ENCODE measurements around the gene GTSE1.
"Not testable (repeated sequence)": the region's sequence is repeated elsewhere in the genome, so short reads cannot be mapped to it uniquely, and the experiment has no call there.

The GTSE1 gene, protein sequence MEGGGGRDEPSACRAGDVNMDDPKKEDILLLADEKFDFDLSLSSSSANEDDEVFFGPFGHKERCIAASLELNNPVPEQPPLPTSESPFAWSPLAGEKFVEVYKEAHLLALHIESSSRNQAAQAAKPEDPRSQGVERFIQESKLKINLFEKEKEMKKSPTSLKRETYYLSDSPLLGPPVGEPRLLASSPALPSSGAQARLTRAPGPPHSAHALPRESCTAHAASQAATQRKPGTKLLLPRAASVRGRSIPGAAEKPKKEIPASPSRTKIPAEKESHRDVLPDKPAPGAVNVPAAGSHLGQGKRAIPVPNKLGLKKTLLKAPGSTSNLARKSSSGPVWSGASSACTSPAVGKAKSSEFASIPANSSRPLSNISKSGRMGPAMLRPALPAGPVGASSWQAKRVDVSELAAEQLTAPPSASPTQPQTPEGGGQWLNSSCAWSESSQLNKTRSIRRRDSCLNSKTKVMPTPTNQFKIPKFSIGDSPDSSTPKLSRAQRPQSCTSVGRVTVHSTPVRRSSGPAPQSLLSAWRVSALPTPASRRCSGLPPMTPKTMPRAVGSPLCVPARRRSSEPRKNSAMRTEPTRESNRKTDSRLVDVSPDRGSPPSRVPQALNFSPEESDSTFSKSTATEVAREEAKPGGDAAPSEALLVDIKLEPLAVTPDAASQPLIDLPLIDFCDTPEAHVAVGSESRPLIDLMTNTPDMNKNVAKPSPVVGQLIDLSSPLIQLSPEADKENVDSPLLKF

DNA sequence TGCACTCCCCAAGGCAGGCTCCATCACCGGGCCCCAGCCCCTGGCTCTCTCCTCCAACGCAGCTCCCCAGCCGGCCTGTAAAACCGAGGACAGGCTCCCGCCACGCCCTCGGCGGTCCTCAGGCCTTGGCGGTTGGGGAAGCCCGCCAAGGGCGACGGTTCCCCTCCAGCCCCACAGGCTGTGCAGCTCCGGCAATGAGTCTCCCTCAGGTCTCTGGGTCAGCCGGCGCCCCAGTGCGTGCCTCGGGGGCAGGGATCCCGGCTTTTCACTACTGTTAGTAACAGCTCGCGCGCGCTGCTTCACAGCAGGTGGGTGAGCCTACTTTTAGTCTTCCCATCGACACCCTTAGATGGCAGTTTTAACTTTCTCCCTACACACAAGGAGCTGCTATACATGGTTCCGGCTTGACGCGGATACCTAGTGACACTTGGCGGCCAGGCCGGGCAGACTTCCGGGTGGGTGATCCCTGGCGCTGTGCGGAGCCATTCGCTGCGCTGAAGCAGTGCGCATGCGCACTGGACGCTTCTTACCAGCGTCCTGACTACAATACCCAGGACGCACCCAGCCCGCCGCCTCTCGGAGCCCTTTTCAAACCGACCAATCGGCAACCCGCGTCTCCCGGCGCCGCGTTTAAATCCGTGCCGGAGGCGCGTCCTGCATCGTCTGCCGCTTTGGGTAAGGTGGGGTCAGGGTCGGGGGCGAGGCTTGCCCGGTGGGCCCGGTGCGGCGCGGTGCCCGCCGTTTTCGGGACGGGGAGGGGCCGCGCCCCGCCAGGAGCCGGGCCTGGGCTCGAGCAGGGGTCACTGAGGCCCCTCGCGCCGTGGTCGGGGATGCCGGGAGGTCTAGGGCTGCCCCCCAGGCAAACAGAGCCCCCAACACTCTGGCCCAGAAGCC lies at the start of gene GTSE1:
GTSE1 (plus strand) TSS at position 614 of the 894 bp plus-strand sequence. CDS start 531 bp downstream, outside the sequence.
- peak; percentile 93 to 95 for DNase-seq

DNA sequence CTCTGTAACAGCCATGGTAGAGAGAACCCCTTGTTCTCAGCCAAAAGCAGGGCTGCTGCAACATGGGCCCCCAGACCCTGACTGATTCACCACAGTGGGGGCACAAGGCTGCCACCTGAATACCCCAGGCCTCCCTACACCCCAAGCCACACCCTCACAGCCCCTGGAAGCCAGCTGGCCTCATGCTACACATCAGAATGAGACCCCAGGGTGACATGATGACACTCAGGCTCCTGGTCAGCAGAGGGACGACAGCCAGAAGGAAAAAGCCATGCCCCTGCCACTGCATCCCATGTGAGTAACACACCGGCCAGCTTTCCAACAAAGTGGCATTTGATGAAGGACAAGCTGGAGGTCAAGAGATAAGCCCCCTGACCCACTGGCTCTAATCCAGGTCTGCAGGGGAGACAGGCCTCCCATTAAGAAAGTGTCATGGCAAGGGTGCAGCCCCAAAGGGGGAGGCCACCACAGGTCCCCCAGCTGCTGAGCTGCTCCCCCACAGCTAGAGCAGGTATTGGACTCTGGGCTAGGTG lies 49.2 kb upstream of the GTSE1 start:
- no peak for DNase-seq

DNA sequence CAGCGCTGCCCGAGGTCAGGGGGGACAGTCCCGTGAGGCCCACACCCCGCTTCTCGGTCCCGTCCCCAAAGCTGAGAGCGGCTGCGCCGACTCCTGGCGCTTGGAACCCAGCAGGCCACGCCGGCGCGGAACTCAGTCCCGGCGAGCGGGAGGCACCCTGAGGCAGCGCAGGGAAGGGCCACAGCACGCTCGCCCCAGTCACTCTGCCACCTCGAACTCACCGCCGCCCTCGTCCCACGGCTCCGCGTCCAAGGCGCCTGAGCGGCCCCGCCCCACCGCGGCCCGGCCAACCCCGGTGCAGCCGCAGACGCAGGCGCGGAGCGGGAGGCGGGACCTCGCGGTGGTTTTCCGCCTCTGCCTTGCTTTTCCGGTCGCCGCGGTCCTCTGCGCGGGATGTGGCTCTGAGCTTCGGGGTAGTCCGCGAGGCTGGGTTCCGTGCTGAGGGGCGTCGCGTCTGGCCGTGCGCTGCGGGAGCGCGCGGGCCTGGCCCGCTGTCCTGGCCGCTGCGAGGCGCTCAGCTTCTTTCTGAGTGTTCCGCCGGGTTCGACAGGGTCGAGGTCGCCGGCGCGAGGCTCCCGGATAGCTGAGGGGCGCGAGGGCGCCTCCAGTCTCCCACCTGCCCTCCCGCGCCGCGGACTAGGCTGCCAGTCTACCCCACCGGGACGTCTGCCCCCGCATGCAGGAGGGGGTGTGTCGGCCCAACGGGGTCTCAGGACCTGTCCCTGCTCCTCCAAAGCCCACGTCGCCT lies 46.5 kb upstream of the GTSE1 start, which contains the start of gene CDPF1:
CDPF1 (minus strand) TSS at position 259 of the 748 bp plus-strand sequence. CDS start 2,009 bp downstream, outside the sequence.
- DNase-seq, result peak; percentile 85 to 90

DNA sequence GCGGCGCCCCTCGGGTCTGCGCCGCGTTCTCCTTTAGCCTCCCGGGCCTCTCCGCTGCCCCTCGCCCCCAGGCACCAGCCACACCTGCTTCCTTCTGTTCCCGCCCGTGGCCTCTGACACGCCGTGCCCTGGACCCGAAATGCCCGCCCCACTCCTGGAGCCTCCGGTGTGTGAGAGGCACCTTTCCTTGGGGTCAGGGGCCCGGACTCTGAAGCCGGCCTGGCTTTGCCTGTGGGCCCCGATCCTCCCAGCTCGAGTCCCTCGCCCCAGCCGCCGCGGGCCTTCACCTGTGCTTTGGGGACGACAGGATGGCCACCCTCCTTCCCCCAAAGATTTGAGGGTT lies 45.9 kb upstream of the GTSE1 start:
- DNase-seq, result no peak

DNA sequence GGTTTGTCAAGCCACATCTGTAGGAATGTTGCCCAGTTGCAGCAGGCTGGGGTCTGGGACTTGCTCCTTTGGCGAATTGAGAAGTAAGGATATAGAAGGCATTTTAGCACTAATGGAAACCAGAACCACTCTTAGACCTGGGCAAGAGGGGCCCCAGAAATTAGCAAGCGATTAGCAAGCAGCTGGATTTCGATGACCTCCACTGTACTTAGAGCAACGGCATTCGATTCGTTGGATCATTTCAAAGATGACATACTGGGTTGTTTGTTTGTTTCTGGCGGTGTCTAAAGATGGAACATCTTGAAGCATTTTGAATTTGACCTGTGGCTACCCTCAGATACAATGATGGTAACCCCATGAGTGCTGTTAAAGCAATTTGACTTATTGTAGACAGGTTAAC lies 45.4 kb upstream of the GTSE1 start:
- no peak for DNase-seq

DNA sequence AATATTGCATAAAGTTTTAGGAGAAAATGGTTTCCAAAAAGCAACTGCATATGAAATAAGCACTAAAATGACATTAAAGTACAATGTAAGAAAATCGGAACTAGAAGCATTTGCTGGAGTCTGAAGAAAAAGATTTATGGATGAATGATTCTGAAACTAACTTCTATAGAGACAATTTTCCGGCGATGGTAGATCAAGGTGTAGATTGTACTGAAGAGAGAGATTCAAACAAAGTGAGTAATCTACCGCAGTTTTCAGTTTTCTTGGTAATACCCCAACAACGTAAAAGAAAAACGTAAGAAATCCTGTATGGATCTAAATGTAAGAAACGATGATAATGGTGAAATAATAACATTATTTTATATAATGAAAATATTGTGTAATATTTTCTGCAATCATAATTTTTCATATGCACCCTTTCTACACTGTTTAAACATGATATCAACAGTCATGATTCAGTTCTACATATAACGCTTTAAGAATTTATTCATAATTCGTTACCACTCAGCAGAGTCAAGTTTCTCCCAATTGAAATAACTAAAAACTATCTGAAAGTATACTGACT lies 44.8 kb upstream of the GTSE1 start:
- DNase-seq, result no peak

DNA sequence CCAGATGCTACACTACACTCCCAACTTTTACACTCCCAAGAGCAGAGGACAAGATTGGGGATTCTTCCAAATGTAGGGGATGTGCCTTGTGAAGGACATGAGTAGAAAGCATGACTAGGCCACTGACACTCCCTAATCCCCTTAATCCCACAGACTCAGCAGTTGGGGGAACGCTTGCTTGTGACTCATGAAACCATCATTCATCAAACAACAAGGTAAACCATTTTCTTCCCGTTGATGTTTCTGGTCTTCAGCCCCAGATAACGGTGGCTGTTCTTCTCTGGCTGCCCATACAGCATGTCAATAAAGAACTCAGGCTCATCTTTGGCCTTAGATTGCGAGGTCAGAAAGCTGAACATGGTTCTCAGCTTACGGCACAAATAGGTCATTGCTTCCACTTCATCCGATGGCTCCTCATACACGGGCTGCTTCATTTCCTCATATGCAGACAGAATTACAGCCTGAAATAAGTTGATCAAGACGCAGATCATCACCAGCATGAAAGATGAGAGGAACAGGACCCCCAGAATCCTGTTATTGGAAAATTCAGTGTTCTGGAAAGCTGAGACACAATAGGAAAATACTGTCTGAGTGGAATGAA lies 40.2 kb upstream of the GTSE1 start:
- no peak for DNase-seq

DNA sequence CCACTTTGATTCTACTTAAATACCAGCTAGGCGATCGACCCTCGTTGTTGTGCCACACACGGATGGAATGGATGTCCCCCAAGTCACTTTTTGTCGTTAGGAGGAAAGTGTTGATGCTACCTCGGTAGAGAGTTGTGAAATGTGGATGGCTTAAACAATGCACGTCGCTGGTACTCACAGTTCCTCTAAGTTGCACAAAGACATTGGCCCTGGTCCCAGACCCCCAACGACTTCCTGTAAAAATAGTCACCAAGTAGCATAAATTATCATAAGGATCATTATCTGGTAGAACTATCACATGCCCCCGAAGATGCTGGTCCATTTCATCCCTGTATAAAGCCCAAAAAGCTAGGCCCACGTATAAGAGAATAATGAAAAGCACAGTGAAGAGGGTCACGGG lies 37.3 kb upstream of the GTSE1 start:
- no peak for DNase-seq

DNA sequence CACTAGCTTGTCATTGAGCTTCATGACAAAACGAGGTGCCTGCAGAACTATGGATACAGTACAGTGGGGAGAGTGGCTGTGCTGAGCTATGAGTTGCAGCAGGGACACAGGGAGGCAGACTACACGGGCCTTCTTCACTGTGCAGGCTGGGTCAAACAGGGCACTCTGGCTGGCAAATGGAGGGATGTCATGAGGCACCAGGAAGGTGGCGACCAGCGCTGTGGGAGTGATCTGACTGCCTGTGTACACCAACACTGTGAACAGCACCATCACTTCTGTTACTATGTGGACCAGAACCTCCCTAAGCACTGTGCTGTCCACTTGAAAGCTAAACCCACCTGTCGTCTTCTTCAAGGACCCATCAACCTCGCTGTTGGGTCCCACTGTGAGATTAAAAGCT lies 36.6 kb upstream of the GTSE1 start:
- DNase-seq, result no peak

DNA sequence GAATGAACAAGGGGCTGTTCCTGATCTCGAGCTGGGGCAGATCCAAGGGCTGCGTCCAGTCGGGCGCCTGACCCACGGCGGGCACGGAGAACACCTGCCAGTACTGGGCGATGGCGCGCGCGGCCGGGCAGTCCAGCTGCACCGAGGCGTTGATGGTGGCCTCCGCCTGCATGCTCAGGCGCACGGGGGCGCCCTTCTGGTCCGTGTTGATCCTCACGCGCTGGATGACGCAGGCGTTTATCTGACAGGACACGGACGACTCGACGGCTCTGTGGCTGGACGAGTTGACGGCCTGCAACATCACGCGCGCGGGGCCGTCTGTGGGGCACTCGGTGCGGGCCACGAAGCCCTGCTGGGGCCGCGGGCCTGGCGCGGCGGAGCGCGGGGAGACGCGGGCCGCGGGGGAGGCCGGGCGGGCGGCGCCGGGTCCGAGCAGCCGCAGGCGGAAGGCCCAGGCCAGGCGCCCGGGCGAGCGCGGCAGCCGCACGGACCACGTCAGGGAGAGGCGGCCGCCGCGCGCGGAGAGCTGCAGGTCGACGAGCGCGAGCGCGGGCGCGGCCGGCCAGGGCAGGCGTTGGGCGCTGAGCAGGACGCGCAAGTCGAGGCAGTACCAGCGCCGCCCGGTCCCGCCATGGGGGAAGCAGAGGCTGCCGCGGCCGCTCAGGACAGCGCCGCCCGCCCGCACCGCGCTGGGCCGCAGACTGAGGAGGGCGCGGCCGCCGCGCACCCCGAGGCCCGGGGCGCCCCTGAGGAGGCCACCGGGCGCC lies 34.0 kb upstream of the GTSE1 start:
- peak in 1 of 2 donors; percentile 17 for DNase-seq

DNA sequence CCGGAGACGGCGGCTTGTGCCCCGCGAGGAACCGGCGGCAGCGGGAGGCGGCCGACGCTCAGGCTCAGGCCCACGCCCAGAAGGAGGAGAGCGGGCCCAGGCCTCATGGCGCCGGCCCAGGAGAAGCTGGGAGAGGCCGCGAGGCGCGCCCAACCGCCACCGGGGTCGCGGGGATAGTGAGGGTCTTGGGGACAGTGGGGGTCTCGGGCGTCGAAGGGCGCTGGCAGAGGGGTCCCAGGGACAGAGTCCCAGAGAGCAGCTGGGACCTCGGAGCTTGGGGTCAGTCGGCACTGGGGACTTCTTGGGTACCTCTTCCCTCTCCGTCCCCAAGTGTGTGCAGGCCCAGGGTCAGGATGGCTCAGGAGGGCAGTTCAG lies 33.5 kb upstream of the GTSE1 start, which contains the start of gene PKDREJ:
PKDREJ (minus strand) TSS at position 128 of the 375 bp plus-strand sequence; CDS start at position 107, 21 bp downstream.
- DNase-seq, result no peak

DNA sequence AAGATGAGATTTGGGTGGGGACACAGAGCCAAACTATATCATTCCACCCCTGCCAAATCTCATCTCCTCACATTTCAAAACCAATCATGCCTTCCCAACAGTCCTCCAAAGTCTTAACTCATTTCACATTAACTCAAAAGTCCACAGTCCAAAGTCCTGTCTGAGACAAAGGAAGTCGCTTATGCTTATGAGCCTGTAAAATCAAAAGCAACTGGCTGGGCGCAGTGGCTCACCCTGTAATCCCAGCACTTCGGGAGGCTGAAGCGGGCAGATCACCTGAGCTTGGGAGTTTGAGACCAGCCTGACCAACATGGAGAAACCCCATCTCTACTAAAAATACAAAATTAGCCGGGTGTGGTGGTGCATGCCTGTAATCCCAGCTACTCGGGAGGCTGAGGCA lies 32.1 kb upstream of the GTSE1 start:
- not testable (repeated sequence) for DNase-seq

DNA sequence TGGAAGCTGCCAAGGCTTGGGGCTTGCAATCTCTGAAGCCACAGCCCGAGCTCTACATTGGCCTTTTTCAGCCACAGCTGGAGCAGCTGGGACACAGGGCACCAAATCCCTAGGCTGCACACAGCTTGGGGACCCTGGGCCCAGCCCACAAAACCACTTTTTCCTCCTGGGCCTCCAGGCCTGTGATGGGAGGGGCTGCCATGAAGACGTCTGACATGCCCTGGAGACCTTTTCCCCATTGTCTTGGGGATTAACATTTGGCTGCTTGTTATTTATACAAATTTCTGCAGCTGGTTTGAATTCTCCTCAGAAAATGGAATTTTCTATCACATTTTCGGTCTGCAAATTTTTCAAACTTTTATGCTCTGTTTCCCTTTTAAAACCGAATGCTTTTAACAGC lies 31.0 kb upstream of the GTSE1 start:
- not testable (repeated sequence) for DNase-seq

DNA sequence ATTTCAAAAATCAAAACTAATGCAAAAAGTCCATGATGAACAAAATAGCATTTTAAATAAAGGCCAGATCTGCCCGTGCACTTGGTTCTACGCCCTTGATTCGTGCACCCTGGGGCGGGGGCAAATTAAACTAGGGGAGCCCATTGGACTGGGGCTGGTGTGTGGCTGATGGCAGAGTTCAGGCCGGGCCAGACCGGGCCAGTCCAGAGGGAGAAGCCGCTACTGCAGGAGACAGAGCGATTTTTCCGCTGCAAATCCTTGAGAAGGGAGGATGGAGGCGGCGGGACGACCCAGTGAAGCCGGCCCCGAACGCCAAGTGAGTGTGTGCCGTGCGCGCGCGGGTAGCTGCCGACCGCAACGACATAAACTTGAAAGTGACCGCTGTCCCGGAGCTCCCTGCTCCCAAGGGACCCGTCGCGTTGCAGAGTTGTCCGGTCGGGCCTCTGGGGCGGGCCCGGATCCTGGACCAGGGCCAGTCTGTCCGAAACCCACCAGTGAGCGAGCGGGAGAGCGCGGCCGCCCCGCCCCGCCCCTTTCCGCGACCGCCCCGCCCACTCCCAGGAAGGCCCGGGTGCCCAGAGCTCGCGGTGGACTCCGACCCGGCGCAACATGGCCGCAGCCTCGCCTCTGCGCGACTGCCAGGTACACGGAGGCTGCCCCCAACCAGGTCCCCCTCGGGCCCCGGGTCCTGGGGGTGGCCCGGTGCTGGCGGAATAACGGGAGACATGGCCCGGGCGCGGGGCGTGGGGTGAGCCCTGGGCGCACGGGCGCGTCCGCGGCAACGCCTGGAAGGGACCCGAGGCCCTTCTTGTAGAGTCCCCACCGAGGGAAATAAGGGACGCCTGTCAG lies 29.0 kb upstream of the GTSE1 start, which contains the start of gene TTC38:
TTC38 (plus strand) TSS at position 578 of the 849 bp plus-strand sequence; CDS start at position 610, 32 bp downstream.
- peak; percentile 29 to 34 for DNase-seq

DNA sequence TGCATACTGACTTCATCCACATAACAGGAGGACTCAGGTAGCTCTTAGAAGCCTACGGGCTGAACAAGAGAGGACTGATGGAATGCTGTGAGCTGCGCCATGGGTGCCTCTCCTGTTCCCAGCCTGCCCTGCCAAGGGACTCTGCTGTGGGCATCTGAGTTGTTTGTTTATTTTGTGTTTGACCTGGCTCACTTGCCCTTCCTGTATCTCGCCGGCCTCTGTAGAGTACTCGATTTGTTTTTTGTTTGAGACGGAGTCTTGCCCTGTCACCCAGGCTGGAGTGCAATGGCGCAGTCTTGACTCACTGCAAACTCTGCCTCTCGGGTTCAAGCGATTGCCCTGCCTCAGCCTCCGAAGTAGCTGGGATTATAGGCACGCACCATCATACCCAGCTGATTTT lies 27.1 kb upstream of the GTSE1 start:
- no peak for DNase-seq

DNA sequence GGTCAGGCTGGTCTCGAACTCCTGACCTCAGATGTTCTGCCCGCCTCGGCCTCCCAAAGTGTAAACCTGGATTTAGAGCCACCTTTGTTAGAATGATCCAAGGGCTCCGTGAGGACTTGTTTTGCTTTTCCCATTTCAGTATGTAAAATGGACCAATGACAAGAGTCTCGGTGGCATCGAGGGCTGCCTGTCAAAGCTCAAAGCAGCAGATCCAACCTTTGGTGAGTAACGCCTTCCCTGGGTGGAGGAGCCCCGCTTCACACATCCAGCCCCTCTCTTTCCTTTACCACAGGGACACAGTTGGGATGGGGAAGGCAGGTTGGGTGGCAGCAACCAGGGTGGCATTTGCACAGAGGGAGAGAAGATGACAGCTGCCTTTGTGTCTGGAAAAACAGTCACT lies 24.5 kb upstream of the GTSE1 start:
- no peak for DNase-seq

DNA sequence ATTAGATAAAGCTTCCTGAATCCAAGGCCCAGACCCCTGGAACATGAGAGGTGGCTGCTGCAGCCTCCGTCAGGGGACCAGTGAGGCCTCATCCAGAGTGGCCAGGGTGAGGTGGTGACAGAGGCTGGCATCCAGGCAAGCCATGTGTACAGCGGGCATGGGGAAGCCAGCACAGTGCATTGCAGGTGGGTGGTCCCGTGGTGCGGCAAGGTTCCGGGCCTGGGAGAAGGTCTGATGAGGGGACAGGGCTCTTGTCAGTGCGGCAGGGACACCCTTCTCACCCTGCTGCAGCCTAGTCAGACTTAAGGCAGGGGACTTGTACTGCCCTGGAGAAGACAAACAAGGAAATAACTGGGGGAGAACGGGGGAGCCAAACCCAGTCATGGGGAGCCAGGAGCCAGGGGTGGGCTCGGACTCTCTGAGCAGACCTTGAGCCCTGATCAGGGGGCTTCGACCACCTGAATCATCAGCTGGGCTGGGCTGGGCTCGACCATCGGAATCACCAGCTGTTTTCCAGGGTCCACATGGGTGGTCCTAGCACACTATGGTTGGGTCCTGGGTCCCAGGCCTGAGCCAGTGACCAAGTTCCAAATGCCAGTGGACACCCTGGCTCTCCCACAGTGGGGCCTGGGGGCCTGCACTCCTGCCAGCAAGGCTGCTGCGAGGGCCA lies 23.8 kb upstream of the GTSE1 start:
- DNase-seq, result no peak

DNA sequence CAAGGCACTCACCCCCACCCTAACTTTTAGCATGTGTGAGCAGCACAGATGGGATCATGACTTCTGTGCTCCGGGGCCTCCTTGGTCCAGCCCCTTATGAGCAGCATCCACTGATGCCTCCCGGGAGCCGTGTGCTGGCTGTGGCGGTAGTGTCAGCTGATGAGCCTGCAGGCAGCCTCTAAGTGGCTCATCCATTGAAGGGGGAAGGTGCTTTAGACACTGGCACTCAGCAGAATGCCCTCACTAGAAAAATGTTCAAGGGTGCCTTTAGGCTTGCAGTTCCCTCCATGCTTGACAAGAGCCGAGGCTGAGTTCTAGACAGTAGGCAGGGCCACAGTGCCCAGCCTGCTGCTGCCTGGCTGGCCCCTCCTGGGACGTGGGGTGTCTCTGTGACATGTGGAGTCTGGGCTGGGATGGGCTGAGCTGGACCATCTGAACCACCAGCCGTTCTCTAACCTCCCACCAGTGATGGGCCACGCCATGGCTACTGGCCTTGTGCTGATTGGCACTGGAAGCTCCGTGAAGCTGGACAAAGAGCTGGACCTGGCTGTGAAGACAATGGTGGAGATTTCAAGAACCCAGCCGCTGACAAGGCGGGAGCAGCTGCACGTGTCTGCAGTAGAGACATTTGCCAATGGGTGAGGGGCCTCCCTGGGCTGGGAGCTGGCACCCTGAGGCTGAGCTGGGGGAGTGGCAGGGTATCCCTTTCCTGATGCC lies 23.1 kb upstream of the GTSE1 start:
- DNase-seq, result no peak

Data from stimulated activated CD4-positive, alpha-beta T cell treated with anti-CD3 and anti-CD28 coated beads, Interleukin-2, amount 100 ng/mL, for 48 hours (primary cell).